ENCODE measurements around the gene OSBPL1A. TPM values are rescaled to one million over a fixed set of nuclear protein-coding genes. Genes with fewer than 3 reads are reported as not detected.

The OSBPL1A gene
- total RNA-seq, 1 donor from 2014 or later, result 82.8 TPM

DNA sequence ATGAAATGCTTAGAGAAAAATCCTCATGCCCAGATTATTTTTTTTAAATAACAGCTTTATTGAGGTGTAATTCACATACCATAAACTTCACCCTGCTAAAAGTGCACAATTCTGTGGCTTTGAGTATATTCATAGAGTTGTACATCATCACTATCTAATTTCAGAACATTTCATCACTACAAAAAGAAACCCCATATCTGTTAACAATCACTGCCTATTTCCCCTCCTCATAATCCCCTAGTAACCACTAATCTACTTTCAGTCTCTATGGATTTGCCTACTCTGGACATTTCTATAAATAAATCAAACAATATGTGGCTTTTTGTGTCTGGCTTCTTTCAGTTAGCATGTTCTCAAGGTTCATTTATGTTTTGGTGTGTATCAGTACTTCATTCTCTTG, 51.4 kb downstream of the OSBPL1A start:
- Histone ChIP-seq H3K27me3 (ENCODE audit: low read depth) (no peaks in the 10 kb centered on the region), H3K4me1 (no peaks in the 10 kb centered on the region), H3K27ac (replicated peaks) (no peak overlapping the region), H3K9me3 (replicated peaks) (no peaks in the 10 kb centered on the region), H3K4me3 (no peak overlapping the region), H3K36me3 (no peaks in the 10 kb centered on the region)
- TF ChIP-seq, protein P1, sequence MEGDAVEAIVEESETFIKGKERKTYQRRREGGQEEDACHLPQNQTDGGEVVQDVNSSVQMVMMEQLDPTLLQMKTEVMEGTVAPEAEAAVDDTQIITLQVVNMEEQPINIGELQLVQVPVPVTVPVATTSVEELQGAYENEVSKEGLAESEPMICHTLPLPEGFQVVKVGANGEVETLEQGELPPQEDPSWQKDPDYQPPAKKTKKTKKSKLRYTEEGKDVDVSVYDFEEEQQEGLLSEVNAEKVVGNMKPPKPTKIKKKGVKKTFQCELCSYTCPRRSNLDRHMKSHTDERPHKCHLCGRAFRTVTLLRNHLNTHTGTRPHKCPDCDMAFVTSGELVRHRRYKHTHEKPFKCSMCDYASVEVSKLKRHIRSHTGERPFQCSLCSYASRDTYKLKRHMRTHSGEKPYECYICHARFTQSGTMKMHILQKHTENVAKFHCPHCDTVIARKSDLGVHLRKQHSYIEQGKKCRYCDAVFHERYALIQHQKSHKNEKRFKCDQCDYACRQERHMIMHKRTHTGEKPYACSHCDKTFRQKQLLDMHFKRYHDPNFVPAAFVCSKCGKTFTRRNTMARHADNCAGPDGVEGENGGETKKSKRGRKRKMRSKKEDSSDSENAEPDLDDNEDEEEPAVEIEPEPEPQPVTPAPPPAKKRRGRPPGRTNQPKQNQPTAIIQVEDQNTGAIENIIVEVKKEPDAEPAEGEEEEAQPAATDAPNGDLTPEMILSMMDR (IDR thresholded peaks at IDR 0.05; ENCODE audit: borderline replicate concordance), result no peak
- no peak for DNase-seq
- intact Hi-C loops (cut with micrococcal nuclease), result no loop called here

GRCh38 chr18:24344509-24344908, 53.1 kb downstream of the OSBPL1A start:
- TF ChIP-seq, protein P1 (IDR thresholded peaks at IDR 0.05; ENCODE audit: borderline replicate concordance), result no peak
- DNase-seq, result no peak
- intact Hi-C loops (cut with micrococcal nuclease), result no loop called here

DNA sequence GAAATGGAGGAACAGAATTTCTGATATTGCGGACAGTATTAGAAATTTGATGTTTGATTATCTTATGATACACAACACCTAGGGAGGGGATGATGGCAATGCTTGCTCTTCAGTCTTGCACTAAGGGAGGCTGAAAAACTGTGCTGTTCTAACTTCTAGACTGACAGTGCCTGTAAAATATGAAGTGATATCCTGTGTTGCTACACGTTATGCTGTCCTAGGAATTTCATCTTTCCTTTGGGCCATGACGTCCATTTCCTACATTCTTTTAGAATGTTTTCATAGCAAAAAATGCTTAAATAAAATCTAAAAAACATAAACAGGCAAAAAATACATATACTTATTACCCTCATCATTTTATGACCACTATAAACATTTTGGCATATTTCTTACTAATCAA, 55.3 kb downstream of the OSBPL1A start:
- no peak for DNase-seq
- intact Hi-C loops (cut with micrococcal nuclease), result no loop called here
- TF ChIP-seq, protein P1 (IDR thresholded peaks at IDR 0.05; ENCODE audit: borderline replicate concordance), result no peak
- Histone ChIP-seq H3K27me3 (ENCODE audit: low read depth) (no peaks in the 10 kb centered on the region), H3K27ac (replicated peaks) (no peak overlapping the region), H3K9me3 (replicated peaks) (no peaks in the 10 kb centered on the region), H3K4me3 (no peak overlapping the region), H3K4me1 (no peaks in the 10 kb centered on the region), H3K36me3 (no peaks in the 10 kb centered on the region)

More at GRCh38 chr18:24344509-24344908, 53.1 kb downstream of the OSBPL1A start:
- Histone ChIP-seq H3K4me3 (no peak overlapping the region), H3K27ac (replicated peaks) (no peak overlapping the region), H3K27me3 (ENCODE audit: low read depth) (no peaks in the 10 kb centered on the region), H3K4me1 (no peaks in the 10 kb centered on the region), H3K9me3 (replicated peaks) (no peaks in the 10 kb centered on the region), H3K36me3 (no peaks in the 10 kb centered on the region)

- Histone ChIP-seq H3K4me1 (no peaks in the 10 kb centered on the region), H3K9me3 (replicated peaks) (no peaks in the 10 kb centered on the region), H3K36me3 (no peaks in the 10 kb centered on the region), H3K27me3 (ENCODE audit: low read depth) (no peaks in the 10 kb centered on the region), H3K4me3 (no peak overlapping the region), H3K27ac (replicated peaks) (no peak overlapping the region)
- TF ChIP-seq, protein P1 (IDR thresholded peaks at IDR 0.05; ENCODE audit: borderline replicate concordance), result no peak
- DNase-seq, result no peak
- intact Hi-C loops (cut with micrococcal nuclease), result no loop called here
These were observed 56.3 kb downstream of the OSBPL1A start for GRCh38 chr18:24341361-24341760.

GRCh38 chr18:24333084-24333483, 64.5 kb downstream of the OSBPL1A start:
- Histone ChIP-seq H3K36me3 (peaks cover 6% of the 10 kb centered on the region), H3K9me3 (replicated peaks) (no peaks in the 10 kb centered on the region), H3K27ac (replicated peaks) (no peak overlapping the region), H3K4me1 (no peaks in the 10 kb centered on the region), H3K4me3 (no peak overlapping the region), H3K27me3 (ENCODE audit: low read depth) (no peaks in the 10 kb centered on the region)
- intact Hi-C loops (cut with micrococcal nuclease), result no loop called here
- TF ChIP-seq, protein P1 (IDR thresholded peaks at IDR 0.05; ENCODE audit: borderline replicate concordance), result no peak
- DNase-seq, result no peak

GRCh38 chr18:24326211-24326610, 71.4 kb downstream of the OSBPL1A start:
- Histone ChIP-seq H3K4me1 (peaks cover 8% of the 10 kb centered on the region), H3K27me3 (ENCODE audit: low read depth) (no peaks in the 10 kb centered on the region), H3K27ac (replicated peaks) (no peak overlapping the region), H3K4me3 (no peak overlapping the region), H3K9me3 (replicated peaks) (no peaks in the 10 kb centered on the region), H3K36me3 (no peaks in the 10 kb centered on the region)
- DNase-seq, result peak; percentile 15
- intact Hi-C loops (cut with micrococcal nuclease), result no loop called here
- TF ChIP-seq, protein P1 (IDR thresholded peaks at IDR 0.05; ENCODE audit: borderline replicate concordance), result no peak
